ENCODE measurements around the gene CAMKMT.

DNA sequence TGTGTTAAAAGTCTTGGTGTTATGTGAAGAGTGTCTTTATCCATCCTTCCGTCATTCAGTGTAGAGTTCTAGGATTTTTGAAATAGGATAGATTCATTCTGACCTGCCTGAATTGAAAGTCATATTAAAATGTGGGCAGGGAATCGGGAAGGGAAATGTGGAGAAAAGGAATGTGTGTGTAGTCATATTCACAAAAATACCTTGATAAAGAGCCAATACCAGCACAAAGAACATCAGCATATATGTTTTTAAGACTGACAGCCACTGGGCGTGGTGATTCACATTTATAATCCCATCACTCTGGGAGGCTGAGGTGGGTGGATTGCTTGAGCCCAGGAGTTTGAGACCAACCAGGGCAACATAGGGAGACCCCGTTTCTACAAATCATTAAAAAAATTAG is 188.1 kb downstream of the CAMKMT start:
- TF ChIP-seq, protein P1, sequence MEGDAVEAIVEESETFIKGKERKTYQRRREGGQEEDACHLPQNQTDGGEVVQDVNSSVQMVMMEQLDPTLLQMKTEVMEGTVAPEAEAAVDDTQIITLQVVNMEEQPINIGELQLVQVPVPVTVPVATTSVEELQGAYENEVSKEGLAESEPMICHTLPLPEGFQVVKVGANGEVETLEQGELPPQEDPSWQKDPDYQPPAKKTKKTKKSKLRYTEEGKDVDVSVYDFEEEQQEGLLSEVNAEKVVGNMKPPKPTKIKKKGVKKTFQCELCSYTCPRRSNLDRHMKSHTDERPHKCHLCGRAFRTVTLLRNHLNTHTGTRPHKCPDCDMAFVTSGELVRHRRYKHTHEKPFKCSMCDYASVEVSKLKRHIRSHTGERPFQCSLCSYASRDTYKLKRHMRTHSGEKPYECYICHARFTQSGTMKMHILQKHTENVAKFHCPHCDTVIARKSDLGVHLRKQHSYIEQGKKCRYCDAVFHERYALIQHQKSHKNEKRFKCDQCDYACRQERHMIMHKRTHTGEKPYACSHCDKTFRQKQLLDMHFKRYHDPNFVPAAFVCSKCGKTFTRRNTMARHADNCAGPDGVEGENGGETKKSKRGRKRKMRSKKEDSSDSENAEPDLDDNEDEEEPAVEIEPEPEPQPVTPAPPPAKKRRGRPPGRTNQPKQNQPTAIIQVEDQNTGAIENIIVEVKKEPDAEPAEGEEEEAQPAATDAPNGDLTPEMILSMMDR (IDR thresholded peaks at IDR 0.05): no peak
- TF ChIP-seq POLR2A (IDR thresholded peaks at IDR 0.05) (no peak), EP300 (IDR thresholded peaks at IDR 0.05; ENCODE audit: low read depth) (no peak)

Data from transverse colon (tissue), 3 donors.